ENCODE results near the gene GARRE1. TPM values are rescaled to one million over a fixed set of nuclear protein-coding genes. Genes with fewer than 3 reads are reported as not detected.
"Not testable (repeated sequence)": the region's sequence is repeated elsewhere in the genome, so short reads cannot be mapped to it uniquely, and the experiment has no call there.

Gene GARRE1
- total RNA-seq, 1 donor = 27.3 TPM

DNA sequence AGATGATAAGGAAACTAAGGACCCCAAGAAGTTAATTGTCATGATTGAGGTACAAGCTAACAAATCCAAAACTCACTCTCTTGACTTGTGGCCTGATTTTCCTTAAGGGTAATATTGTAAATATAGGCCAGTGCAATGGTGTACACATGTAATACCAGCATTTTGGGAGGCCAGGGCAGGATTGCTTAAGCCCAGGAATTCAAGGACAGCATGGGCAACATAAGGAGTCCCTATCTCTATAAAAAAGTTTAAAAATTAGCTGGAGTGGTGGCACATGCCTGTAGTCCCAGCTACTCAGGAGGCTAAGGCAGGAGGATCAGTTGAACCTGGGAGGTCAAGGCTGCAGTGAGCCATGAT is 28.7 kb upstream of the GARRE1 start:
- H3K4me3 ChIP-seq (ENCODE audit: low read length) = no peak overlapping the region
- peaks cover 17% of the 10 kb centered on the region for H3K4me1 ChIP-seq (ENCODE audit: insufficient read depth, low read length)
- H3K27me3 ChIP-seq (ENCODE audit: insufficient read depth, low read length) = no peaks in the 10 kb centered on the region
- no peaks in the 10 kb centered on the region for H3K9me3 ChIP-seq (ENCODE audit: low read depth, low read length)

DNA sequence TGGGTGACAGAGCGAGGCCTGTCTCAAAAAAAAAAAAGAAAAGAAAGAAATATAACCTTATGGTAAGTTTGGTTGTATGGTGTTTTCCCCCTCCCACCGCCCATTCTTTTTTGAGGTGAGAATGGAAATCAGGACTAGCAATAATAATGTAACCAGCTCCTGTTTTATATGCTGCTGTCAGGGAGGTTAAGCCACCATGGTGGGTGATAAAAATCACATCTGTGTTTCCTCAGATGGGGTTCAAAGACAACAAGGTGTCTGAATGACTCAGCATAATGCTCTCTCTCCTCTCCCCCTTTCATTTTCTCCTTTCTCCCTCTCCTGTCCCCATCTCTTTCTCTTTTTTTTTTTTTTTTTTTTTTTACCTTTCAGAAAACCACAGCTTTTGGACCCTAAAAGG is 28.3 kb upstream of the GARRE1 start:
- Histone ChIP-seq H3K4me3 (ENCODE audit: low read length) (no peak overlapping the region), H3K9me3 (ENCODE audit: low read depth, low read length) (no peaks in the 10 kb centered on the region), H3K27me3 (ENCODE audit: insufficient read depth, low read length) (no peaks in the 10 kb centered on the region), H3K4me1 (ENCODE audit: insufficient read depth, low read length) (peaks cover 17% of the 10 kb centered on the region)

- H3K4me1 ChIP-seq (ENCODE audit: insufficient read depth, low read length) = peaks cover 20% of the 10 kb centered on the region
- H3K27me3 ChIP-seq (ENCODE audit: insufficient read depth, low read length) = no peaks in the 10 kb centered on the region
- H3K4me3 ChIP-seq (ENCODE audit: low read length) = no peak overlapping the region
- H3K9me3 ChIP-seq (ENCODE audit: low read depth, low read length) = no peaks in the 10 kb centered on the region
Observed at GRCh38 chr19:34228347-34228746, 26.0 kb upstream of the GARRE1 start.

GRCh38 chr19:34228762-34229161 is 25.6 kb upstream of the GARRE1 start:
- Histone ChIP-seq H3K9me3 (ENCODE audit: low read depth, low read length) (no peaks in the 10 kb centered on the region), H3K4me1 (ENCODE audit: insufficient read depth, low read length) (peaks cover 20% of the 10 kb centered on the region), H3K4me3 (ENCODE audit: low read length) (no peak overlapping the region), H3K27me3 (ENCODE audit: insufficient read depth, low read length) (no peaks in the 10 kb centered on the region)

GRCh38 chr19:34229721-34230120 is 24.6 kb upstream of the GARRE1 start:
- H3K4me3 ChIP-seq (ENCODE audit: low read length) = no peak overlapping the region
- no peaks in the 10 kb centered on the region for H3K27me3 ChIP-seq (ENCODE audit: insufficient read depth, low read length)
- peaks cover 14% of the 10 kb centered on the region for H3K4me1 ChIP-seq (ENCODE audit: insufficient read depth, low read length)
- no peaks in the 10 kb centered on the region for H3K9me3 ChIP-seq (ENCODE audit: low read depth, low read length)

DNA sequence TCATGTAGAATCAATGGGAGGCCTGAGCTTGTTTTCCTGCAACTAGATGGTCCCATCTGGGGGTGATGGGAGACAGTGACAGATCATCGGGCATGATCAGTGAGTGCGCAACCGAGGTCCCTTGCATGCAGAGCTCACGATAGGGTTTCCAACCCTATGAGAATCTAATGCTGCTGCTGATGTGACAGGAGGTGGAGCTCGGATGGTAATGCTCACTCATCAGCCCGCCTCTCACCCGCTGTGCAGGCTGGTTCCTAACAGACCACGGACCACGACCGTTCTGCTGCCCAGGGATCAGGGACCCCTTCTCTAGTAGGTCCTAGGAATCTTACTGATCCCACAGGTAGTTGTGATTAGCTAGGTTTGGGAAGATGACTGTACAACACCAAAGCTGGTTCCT is 23.5 kb upstream of the GARRE1 start:
- Histone ChIP-seq H3K4me1 (ENCODE audit: insufficient read depth, low read length) (peaks cover 6% of the 10 kb centered on the region), H3K27me3 (ENCODE audit: insufficient read depth, low read length) (no peaks in the 10 kb centered on the region), H3K9me3 (ENCODE audit: low read depth, low read length) (no peaks in the 10 kb centered on the region), H3K4me3 (ENCODE audit: low read length) (no peak overlapping the region)

DNA sequence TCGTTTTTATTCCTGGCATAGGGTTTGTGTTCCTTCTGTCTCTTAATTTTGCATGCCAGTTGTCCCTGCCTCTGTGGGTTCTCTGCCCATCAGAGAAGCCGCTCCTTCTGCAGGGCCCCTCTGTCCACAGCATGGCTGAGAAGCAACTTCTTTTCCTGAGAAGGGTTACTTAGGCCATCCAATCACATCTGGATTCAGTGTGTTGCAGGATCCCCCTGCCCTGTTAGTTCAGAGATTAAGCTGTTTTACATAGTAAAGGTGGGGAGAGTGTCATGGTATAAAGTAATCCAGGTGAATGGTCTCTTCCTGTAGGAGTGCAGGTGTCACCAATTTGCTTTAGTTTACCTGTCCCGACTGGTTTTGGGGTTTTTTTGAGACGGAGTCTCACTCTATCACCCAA is 22.9 kb upstream of the GARRE1 start:
- H3K4me3 ChIP-seq (ENCODE audit: low read length) = no peak overlapping the region
- peaks cover 3% of the 10 kb centered on the region for H3K4me1 ChIP-seq (ENCODE audit: insufficient read depth, low read length)
- H3K27me3 ChIP-seq (ENCODE audit: insufficient read depth, low read length) = no peaks in the 10 kb centered on the region
- H3K9me3 ChIP-seq (ENCODE audit: low read depth, low read length) = no peaks in the 10 kb centered on the region

- no peaks in the 10 kb centered on the region for H3K9me3 ChIP-seq (ENCODE audit: low read depth, low read length)
- no peak overlapping the region for H3K4me3 ChIP-seq (ENCODE audit: low read length)
- H3K27me3 ChIP-seq (ENCODE audit: insufficient read depth, low read length) = no peaks in the 10 kb centered on the region
- peaks cover 3% of the 10 kb centered on the region for H3K4me1 ChIP-seq (ENCODE audit: insufficient read depth, low read length)
Observed at GRCh38 chr19:34232566-34233481, 21.5 kb upstream of the GARRE1 start.

- Histone ChIP-seq H3K27me3 (ENCODE audit: insufficient read depth, low read length) (no peaks in the 10 kb centered on the region), H3K9me3 (ENCODE audit: low read depth, low read length) (no peaks in the 10 kb centered on the region), H3K4me1 (ENCODE audit: insufficient read depth, low read length) (peaks cover 3% of the 10 kb centered on the region), H3K4me3 (ENCODE audit: low read length) (no peak overlapping the region)
Observed at GRCh38 chr19:34235425-34235940, 18.9 kb upstream of the GARRE1 start.

DNA sequence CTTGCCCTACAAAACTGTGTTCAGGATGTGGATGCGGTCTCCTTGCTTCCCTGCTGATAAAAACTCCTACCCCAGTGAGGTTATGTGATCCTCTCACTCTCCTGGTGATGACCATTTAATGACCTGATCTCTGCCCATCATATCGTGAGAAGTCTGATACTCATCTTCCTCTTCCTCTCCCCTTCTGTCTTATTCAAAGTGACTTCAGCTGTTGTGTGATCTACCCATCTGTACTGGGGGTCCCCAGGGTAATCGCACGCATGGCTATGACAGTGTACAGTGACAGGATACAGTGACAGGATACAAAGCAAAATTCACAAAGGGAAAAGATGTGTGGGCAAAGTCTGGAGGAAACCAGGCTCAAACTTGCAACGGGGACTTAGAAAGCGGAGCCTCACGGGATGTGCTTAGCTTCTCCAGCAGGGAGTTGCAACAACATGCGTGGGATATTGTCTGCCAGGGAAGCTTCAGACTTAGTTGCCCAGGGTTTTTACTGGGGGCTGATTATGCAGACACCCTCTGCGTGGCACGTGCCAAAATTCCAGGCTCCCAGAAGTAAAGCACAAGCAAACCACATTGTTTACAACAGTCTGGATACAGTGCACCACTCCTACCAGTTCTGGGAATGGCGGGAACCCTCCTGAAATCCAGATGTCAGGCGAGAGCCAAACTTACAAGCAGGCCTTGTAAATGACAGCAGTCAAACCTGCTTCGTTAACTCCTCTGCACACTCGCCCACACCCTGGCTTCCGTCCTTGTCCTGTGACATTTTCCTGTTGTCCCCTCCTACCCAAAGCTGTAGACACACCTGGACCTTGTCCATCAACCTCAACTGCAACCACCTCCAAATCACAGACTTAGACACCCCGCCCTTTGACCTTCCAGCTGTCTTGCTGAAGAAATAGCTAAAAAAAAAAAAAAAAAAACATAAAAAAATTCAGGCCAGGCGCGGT is 18.0 kb upstream of the GARRE1 start:
- Histone ChIP-seq H3K4me3 (ENCODE audit: low read length) (no peak overlapping the region), H3K9me3 (ENCODE audit: low read depth, low read length) (no peaks in the 10 kb centered on the region), H3K4me1 (ENCODE audit: insufficient read depth, low read length) (peaks cover 3% of the 10 kb centered on the region), H3K27me3 (ENCODE audit: insufficient read depth, low read length) (no peaks in the 10 kb centered on the region)

GRCh38 chr19:34237283-34237682 is 17.1 kb upstream of the GARRE1 start:
- H3K27me3 ChIP-seq (ENCODE audit: insufficient read depth, low read length) = no peaks in the 10 kb centered on the region
- H3K4me1 ChIP-seq (ENCODE audit: insufficient read depth, low read length) = peaks cover 3% of the 10 kb centered on the region
- H3K9me3 ChIP-seq (ENCODE audit: low read depth, low read length) = no peaks in the 10 kb centered on the region
- no peak overlapping the region for H3K4me3 ChIP-seq (ENCODE audit: low read length)

- no peaks in the 10 kb centered on the region for H3K4me1 ChIP-seq (ENCODE audit: insufficient read depth, low read length)
- H3K9me3 ChIP-seq (ENCODE audit: low read depth, low read length) = no peaks in the 10 kb centered on the region
- no peak overlapping the region for H3K4me3 ChIP-seq (ENCODE audit: low read length)
- no peaks in the 10 kb centered on the region for H3K27me3 ChIP-seq (ENCODE audit: insufficient read depth, low read length)
Observed at GRCh38 chr19:34237939-34238338, 16.4 kb upstream of the GARRE1 start.

GRCh38 chr19:34241513-34242337 is 12.6 kb upstream of the GARRE1 start:
- Histone ChIP-seq H3K27me3 (ENCODE audit: insufficient read depth, low read length) (no peaks in the 10 kb centered on the region), H3K4me1 (ENCODE audit: insufficient read depth, low read length) (no peaks in the 10 kb centered on the region), H3K9me3 (ENCODE audit: low read depth, low read length) (no peaks in the 10 kb centered on the region), H3K4me3 (ENCODE audit: low read length) (no peak overlapping the region)

DNA sequence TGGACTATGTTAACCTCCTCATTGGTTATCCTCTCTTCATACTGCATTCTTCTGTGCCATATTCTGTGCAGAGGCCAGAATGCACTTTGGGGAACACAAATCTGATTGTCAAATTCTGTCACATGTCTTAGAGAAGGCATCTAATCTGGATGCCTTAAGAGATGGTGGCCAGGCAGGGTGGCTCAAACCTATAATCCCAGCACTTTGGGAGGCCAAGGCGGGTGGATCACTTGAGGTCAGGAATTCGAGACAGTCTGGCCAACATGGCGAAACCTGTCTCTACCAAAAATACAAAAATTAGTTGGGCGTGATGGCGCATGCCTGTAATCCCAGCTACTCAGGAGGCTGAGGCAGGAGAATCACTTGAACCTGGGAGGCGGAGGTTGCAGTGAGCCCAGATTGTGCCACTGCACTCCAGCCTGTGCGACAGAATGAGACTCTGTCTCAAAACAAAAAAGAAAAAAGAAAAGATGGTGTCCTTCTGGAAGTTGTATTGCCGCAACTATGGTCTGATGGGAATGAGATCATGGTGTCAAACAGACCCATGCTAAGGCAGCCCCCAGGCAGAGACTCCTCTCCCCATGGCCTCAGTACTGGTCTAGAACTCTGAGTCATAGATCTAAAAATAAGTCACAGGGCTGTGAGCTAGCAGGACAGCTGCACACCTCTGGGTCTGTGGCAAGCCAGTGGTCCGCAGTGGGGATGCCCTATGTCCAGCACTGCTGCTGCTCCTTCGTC is 11.0 kb upstream of the GARRE1 start:
- not testable (repeated sequence) for H3K4me1 ChIP-seq (ENCODE audit: insufficient read depth, low read length); H3K9me3 ChIP-seq (ENCODE audit: low read depth, low read length); H3K4me3 ChIP-seq (ENCODE audit: low read length); H3K27me3 ChIP-seq (ENCODE audit: insufficient read depth, low read length)

Measured in mononuclear cell (primary cell).